GM10266 (cell line): Measurements from ENCODE around the gene ZNF516.

Experiments
- DNase-seq: peaks from one replicate; pipeline ENCODE4 v3.0.0; 2012; ENCODE audit errors: extremely low spot score
- CTCF ChIP-seq: IDR thresholded peaks from 2 replicates; pipeline ENCODE4 v1.5.1; 2012; ENCODE audit warnings: mild to moderate bottlenecking, low read depth; ENCODE audit not compliant: control insufficient read depth, insufficient read depth; ENCODE audit errors: missing control alignments

The ZNF516 gene

DNA sequence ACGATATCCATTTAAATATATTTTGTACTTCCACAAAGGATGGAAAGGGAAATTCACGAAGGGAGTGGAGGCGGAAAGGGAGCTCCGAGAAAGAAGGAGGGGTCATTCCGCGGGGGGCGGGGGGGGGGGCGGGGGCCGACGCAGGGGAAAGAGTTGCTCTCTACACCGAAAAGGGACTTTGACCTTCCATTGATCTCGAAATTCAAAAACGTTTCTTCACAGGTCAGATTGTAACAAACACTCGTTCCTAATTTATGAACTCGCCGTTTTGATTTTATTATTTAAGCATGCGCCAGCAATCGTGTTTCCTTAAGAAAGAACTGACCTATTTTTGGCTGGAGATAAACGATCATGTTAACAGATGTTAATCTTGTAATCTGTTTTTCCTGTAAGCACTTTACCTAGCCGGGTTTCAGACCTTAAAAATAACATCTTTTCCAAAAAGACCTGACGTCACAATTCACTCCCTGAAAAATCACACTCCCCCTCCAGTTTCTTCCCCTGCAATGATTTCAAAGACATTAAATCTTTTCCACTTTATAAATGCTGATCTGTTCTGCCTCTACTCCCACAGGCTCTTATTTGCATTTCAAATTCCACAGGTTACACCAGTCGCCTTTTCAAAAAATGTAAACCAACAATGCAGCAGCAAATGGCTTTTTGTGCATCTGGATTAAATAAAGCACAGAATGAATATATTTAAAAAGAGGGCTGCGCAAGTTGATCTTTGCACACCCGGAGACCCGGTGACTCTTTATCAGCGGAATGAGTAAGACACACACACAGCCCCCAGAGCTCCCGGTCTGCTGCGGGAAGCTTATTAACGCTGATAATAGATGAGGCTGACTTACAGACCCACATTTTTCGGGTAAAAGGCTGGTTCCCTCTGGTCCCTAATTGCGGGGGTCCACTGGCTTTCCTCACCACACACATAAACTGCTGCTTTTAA lies 1.6 kb downstream of the ZNF516 start:
- peak; percentile 81 for DNase-seq
- no peak for TF ChIP-seq CTCF

DNA sequence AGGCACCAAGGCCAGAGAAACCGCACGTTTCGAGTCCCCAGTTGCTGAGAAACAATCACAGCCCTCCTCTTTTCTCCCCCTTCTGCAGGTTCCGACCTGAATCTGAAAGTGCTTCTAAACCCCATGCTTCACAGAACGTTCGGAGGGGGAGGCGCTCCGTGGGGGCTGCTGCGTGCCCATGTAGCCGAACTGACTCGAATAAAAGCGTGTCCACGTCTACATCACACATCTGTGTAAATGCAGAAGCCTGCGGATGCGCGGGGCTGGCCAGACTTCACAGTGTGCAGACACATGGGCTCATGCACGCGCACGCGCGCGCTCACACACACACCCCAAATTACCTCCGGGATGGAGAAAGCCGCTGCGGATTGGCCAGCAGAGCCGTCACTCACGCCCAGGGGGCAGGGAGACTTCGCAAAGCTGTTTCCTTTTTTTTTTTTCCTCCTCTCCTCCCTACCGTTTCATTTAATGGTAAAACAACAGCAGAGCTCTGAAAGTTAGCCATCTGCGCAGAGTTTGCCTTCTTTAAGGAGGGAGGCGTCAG lies 2.3 kb downstream of the ZNF516 start:
- TF ChIP-seq CTCF = no peak
- peak; percentile 96 for DNase-seq

- DNase-seq = peak; percentile 24
- no peak for TF ChIP-seq CTCF
Observed at GRCh38 chr18:76491776-76492668, 3.0 kb downstream of the ZNF516 start.

DNA sequence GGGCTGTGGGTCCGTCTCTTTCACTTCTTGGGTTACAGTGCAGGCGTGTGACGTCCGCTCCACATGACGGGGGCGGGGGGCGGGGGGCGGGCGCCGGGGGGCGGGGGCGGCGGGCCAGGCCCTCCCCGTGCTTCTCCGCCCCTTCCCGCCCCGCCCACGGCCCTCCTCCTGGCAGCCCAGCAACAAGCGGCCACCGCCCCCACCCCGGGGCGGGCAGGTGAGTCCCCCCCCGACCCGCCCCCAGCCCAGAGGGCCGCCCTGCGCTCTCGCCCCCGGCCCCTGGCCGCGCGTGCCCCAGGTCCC lies 3.6 kb downstream of the ZNF516 start:
- no peak for TF ChIP-seq CTCF

DNA sequence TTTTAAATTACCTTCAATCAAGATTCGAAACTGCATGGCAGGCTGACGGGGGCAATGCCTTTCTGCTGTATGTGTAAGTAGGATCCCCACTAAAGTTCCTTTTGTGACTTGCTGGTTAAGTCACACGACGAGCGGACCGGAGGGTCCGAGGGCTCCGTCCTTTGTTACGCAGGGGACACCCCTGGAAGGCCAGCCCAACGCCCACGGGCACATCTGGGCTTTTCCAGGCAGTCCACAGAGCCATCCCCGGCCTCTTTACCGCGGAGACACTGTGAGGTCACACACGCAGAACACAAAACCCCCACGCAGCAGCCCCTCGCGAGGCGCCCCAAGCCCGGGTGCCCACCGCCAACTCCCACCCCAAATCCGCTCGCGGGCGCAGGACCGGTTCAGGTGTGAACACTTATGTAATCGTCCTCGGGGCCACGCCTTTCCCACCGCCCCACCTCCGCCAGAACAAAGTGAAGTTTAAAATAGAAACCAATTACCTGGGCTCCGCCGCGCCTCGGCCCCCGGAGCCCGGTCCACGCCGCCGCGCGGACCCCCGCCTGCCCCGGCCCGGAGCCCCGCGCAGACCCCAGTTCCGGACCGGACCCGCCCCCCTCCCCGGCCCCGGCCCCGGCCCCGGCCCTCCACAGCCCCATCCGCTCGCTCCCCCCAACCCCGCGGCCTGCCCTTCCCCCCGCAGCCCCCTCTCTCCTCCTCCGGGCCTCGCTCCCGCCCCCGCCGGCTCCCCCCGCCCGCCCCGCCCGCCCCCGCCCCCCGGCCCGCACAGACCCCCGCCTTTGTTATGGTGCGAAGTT lies 4.2 kb downstream of the ZNF516 start:
- peak; percentile 49 for DNase-seq
- no peak for TF ChIP-seq CTCF

More for the DNA sequence above, 3.6 kb downstream of the ZNF516 start:
- peak; percentile 91 for DNase-seq

DNA sequence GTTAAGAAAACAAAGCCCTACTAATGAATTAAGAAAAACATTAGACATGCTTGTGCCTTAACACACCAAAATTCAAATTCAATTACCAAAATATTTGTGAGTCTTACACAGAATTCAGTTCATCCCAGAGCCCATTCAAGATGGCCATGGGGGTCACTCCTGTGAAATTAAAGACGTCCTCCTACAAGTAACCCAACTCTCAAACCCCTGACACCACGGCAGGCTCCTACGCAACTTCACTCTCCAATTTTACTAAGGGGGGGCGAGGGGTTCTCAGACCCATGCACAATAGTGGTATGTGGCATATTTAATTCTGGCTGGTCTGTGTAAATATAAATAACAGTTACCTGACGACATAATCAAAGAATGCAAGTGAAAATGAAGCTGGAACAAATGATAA lies 5.0 kb downstream of the ZNF516 start:
- no peak for DNase-seq
- no peak for TF ChIP-seq CTCF
